HG03103 (cell line): ENCODE results near the gene SLC14A1.
A peak's percentile ranks its signal among the peaks of the same experiment; 100 is the strongest.

Source experiments
- ATAC-seq: cut with Tn5 transposase; IDR thresholded peaks from one replicate; pipeline ENCODE4 v1.9.1; 2021; ENCODE audit warnings: low read depth; ENCODE audit not compliant: unreplicated experiment

Gene SLC14A1

DNA sequence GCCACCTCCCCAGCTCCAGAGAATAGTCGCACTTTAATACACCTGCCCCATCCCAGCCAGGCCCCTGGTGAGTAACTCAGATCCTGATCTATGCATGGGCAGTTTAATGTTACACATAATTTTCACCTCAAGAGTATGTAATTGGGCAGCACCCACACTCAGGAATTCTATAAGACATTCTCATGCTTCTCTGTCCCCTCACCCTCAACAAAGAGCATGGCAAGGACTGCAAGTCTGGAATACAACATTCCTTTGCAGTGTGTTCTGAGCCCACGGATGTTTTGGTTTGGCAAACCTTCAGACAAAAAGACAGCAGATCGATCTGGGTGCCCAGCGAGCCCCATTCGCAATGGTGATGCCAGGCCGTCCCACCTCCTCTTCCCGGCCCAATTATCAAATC is 4.9 kb upstream of the SLC14A1 start:
- no peak for ATAC-seq

- ATAC-seq: peak; percentile 86
These were observed 1.1 kb upstream of the SLC14A1 start for GRCh38 chr18:45722899-45723298.

DNA sequence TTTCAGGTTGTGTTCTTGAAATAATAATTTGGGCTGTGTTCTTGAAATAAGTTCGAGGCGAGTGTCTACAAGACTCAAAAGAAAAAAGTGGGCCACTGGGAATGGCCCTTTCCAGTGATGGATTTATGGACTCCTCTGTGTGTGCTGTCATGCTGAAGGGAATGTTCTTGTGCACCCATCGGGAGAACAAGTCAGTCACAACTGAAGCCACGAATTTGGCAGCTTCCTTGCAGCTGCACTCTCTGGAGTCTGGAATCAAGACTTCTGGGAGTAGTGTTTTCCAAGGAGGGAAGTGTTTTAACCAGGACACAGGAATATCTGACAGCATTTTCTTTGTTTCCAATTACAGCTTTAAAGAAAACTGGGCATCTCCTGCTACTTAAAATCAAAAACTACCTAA is 620 bp downstream of the SLC14A1 start:
- no peak for ATAC-seq

GRCh38 chr18:45725336-45725735 is 1.4 kb downstream of the SLC14A1 start:
- no peak for ATAC-seq

GRCh38 chr18:45726603-45727002 is 2.6 kb downstream of the SLC14A1 start:
- ATAC-seq: no peak

DNA sequence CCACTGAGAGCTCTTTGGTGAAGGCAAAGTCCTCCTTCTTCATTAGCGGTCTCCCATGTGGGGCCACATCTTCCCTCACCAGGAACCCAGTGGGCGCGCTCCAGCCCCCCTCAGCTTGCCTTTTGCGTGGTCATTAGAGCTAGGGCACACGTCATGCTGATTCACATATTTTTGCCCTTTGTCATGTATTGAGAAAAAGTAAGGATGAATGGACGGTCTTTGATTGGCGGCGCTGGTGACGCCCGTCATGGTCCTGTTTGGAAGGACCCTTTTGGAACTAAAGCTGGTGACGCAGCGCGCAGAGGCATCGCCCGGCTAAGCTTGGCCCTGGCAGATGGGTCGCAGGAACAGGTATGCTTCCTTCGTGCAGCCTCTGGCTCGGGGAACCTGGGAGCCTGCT is 3.1 kb downstream of the SLC14A1 start:
- no peak for ATAC-seq

DNA sequence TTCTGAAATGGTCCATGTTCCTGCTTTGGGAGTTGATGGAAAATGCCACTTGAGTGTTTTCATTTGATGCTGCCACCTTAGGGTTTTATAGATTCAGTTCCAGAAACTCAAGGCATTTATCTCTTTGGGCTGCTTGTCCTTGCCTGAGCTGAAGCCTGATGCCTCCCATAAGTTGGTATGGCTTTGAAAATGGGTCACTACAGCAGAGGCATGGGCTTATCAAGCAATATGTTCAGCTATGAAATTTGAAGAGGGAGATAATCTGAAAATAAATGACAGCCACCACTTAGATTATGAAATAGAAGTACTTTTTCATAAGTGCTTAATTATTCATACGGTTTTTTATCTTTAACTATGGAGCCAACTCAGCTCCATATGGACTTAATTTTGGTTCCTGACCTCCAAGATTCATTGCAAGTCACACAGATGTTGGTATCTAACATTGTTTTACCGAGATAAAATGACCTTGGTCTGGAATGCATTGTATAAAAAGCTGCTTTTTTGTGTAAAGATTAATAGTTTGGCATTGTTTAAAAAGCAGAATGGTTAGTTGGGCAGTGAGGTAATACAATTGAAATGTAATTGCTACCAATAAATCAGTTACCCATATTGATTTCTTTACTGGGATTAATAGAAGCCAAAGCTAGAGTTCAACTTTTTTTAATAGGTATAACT is 4.5 kb downstream of the SLC14A1 start:
- ATAC-seq: no peak

DNA sequence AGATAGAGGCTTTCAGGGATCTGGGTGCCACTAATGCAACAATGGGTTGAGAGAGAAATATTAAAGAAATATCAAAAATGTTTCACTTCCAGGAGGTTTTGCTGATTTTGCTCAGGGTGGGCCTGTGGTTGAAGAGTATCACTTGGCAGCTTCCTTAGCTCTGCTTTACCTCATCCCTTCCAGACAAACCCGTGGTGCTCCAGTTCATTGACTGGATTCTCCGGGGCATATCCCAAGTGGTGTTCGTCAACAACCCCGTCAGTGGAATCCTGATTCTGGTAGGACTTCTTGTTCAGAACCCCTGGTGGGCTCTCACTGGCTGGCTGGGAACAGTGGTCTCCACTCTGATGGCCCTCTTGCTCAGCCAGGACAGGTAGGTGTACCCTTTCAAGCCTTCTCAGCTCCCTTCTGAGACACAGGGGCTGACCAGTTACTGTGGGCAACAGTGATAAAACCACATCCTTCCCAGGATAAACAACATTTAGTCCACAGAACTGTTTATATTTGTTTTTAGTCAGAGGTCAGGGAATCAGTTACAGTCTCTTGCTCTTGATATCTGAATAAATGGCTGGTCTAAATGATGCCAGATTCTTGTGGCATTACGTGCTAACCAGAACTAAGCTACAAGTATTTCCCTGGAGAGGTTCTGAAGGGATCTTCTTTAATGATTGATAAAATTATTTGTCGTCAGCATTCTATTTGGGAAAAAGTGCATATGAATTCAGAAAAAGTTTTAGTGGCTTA is 7.0 kb downstream of the SLC14A1 start:
- ATAC-seq: no peak

- no peak for ATAC-seq
These were observed 7.7 kb downstream of the SLC14A1 start for GRCh38 chr18:45731716-45732115.

GRCh38 chr18:45733535-45733934 is 9.6 kb downstream of the SLC14A1 start:
- ATAC-seq: no peak

DNA sequence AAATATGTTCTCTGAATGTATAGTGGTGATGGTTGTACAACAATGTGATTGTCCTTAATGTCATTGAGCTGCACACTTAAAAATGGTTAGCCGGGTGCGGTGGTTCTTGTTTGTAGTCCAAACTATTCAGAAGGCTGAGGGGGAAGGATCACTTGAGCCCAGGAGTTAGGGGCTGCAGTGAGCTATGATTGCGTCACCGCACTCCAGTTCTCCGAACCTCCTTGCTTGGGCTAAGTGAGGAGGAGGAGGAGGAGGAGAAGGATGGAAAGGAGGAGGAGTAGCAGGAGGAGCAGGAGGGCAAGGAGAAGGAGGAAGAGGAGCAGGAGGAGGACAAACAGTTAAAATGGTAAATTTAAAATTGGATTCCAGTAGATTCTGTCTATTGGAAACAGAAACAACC is 10.5 kb downstream of the SLC14A1 start:
- ATAC-seq: no peak

GRCh38 chr18:45734944-45735343 is 11.0 kb downstream of the SLC14A1 start:
- no peak for ATAC-seq

GRCh38 chr18:45738660-45739059 is 14.7 kb downstream of the SLC14A1 start:
- no peak for ATAC-seq

DNA sequence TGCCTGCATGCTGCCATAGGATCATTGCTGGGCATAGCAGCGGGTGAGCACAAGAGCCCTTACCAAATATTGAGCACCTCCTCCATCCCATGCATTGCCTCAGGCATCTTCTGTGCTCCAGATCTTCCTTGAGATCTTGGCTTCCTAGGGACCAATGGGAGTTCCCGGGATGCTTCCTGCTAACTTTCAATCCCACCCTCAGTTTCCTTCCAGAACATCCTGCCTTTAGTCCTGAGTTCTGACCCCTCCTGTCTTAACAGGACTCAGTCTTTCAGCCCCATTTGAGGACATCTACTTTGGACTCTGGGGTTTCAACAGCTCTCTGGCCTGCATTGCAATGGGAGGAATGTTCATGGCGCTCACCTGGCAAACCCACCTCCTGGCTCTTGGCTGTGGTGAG is 15.3 kb downstream of the SLC14A1 start:
- no peak for ATAC-seq

DNA sequence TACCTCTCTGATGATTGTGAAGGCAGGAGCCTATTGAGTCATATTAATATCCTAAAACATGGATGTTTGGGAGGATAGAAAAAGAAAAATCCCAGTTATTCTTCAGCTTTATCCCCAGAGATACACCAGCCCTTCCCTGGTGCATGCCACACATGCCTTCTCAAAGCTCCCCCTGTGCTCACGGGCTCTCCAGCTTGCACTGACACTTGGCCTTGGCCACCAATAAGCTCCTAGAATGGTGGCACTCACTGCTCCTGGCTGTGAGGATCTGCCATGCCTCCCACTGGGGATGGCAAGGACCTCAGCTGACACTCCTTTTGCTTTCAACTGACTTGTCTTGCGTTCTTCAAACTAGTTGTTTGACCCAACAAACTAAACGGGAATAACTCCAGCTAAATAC is 15.9 kb downstream of the SLC14A1 start:
- no peak for ATAC-seq

DNA sequence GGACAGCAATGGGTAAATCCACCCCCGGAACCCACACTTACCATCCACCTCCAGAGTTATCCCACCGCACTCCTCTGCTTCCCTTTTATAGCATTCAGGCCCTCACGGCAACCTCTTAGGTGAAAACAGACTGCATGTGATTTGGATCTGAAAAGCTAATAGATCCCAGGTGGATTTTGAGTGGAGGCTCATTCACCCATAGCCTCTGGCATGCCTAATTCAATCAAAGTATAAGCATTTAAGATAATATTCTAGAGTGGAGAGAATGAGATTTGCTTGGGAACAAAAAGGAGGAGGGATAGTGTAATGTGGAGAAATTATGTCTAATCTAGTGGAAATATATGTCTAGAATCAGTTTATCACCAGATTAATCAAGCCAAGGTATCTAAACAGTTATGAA is 17.1 kb downstream of the SLC14A1 start:
- no peak for ATAC-seq

DNA sequence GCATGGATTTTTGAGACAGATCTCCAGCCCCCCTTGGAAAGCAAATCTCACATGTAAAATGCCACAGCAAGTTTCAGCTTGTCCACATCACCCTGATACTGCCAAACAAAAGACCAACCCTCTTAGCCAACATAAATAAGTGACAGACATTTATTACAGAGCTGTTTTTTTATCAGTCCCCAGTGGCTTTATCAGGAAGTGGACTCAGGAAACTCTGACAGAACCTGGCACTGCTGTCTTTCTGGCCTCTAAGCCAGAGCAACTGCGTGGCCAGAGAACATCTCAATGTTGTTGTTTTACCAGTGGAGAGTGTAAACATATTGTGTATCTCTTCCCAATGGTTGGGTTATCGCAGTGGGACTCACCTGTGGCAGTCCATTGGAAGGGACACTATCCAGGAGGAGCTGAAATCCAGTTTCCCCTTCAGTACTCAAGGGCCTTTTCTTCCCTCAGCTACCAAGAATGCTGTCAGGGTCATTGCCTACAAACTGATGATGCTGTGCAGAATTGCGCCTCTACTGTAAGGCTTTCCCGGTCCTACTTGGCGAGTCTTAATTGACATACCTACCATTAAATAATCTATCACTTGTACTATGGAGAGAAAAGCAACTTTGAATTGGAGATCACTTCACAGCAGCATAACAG is 22.0 kb downstream of the SLC14A1 start:
- ATAC-seq: no peak

- ATAC-seq: no peak
These were observed 24.5 kb downstream of the SLC14A1 start for GRCh38 chr18:45748501-45748900.

DNA sequence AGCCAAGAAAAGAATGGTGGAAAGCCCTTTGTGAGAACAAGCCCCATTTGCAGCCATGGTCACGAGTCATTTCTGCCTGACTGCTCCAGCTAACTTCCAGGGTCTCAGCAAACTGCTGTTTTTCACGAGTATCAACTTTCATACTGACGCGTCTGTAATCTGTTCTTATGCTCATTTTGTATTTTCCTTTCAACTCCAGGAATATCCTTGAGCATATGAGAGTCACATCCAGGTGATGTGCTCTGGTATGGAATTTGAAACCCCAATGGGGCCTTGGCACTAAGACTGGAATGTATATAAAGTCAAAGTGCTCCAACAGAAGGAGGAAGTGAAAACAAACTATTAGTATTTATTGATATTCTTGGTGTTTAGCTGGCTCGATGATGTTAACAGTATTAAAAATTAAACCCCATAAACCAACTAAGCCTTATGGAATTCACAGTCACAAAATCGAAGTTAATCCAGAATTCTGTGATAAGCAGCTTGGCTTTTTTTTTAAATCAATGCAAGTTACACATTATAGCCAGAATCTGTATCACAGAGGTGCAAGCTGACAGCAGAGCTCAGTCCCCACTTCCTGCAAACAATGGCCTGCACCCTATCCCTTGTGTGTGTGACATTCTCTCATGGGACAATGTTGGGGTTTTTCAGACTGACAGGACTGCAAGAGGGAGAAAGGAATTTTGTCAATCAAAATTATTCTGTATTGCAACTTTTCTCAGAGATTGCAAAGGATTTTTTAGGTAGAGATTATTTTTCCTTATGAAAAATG is 26.1 kb downstream of the SLC14A1 start:
- ATAC-seq: peak; percentile 61

GRCh38 chr18:45751766-45752165 is 27.8 kb downstream of the SLC14A1 start:
- ATAC-seq: no peak

DNA sequence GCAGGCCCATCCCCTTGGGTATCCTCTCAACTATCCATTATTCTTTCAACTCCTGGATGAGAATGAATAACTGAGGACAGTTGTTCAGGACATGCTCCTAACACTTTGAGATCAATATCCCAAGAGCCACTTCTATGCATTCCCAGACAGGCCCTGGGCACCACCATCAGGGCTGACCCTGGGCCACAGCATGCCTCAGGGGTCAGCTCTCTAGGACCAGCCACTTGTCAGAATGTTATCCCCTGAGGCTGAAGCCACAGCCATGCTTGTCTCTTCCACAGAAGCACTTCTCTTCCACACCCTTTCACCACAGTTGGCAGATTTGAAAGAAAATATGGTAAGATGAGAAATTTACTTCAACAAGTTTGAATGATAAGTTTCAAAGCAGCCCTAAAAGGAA is 28.7 kb downstream of the SLC14A1 start:
- ATAC-seq: no peak
